HG03060 (cell line): ENCODE results near the gene ZNF20.
"Not testable (repeated sequence)": the region's sequence is repeated elsewhere in the genome, so short reads cannot be mapped to it uniquely, and the experiment has no call there.

Experiments used
- ATAC-seq: cut with Tn5 transposase; IDR thresholded peaks from one replicate; pipeline ENCODE4 v1.9.1; 2021; ENCODE audit warnings: low read depth, moderate number of reproducible peaks; ENCODE audit not compliant: unreplicated experiment

ZNF20 gene

GRCh38 chr19:12113121-12113520 lies 27.0 kb downstream of the ZNF20 start:
- ATAC-seq, result no peak

- ATAC-seq, result no peak
Measured at GRCh38 chr19:12112701-12113100, 27.4 kb downstream of the ZNF20 start.

- no peak for ATAC-seq
Measured at GRCh38 chr19:12111943-12112637, 28.1 kb downstream of the ZNF20 start.

- no peak for ATAC-seq
Measured at GRCh38 chr19:12111176-12111575, 29.0 kb downstream of the ZNF20 start.

- ATAC-seq, result not testable (repeated sequence)
Measured at GRCh38 chr19:12103909-12104308, 36.2 kb downstream of the ZNF20 start.

GRCh38 chr19:12098040-12098439 lies 42.1 kb downstream of the ZNF20 start:
- ATAC-seq, result no peak

- no peak for ATAC-seq
Measured at GRCh38 chr19:12095111-12095790, 44.9 kb downstream of the ZNF20 start.

GRCh38 chr19:12093777-12094176 lies 46.4 kb downstream of the ZNF20 start:
- no peak for ATAC-seq

GRCh38 chr19:12092956-12093355 lies 47.2 kb downstream of the ZNF20 start:
- ATAC-seq, result no peak

- no peak for ATAC-seq
Measured at GRCh38 chr19:12092065-12092867, 47.9 kb downstream of the ZNF20 start.

- no peak for ATAC-seq
Measured at GRCh38 chr19:12090807-12091206, 49.3 kb downstream of the ZNF20 start.

- no peak for ATAC-seq
Measured at GRCh38 chr19:12085074-12085818, 54.9 kb downstream of the ZNF20 start.

GRCh38 chr19:12083336-12083735 lies 56.8 kb downstream of the ZNF20 start:
- ATAC-seq, result not testable (repeated sequence)
